ENCODE measurements around the gene RANGAP1. TPM values are rescaled to one million over a fixed set of nuclear protein-coding genes. Genes with fewer than 3 reads are reported as not detected.

Gene RANGAP1
- total and polyA plus RNA-seq, 2 of the 8 experiments (the other 6 are each of a cell fraction or from before 2014, with no cell fraction given): 121 to 171 TPM

- TF ChIP-seq HDAC6 (IDR thresholded peaks at IDR 0.05; ENCODE audit: low read depth, low read length) (no peak), BACH1 (IDR thresholded peaks at IDR 0.05; ENCODE audit: low read length) (no peak), SIN3A (conservative IDR thresholded peaks at IDR 0.05 in 1 of 2, IDR thresholded peaks at IDR 0.05 in 1 of 2; ENCODE audit: low read depth in 1 of 2, low read length in 2 of 2) (peak; percentile 42 to 95; a peak in 2 of 4 replicates), KDM4A (IDR thresholded peaks at IDR 0.05; ENCODE audit: low read depth, low read length, severe bottlenecking) (no peak), TAF7 (optimal IDR thresholded peaks at IDR 0.05; ENCODE audit: borderline replicate concordance, low read depth, low read length) (peak; percentile 84)
- TF ChIP-seq, protein P1, sequence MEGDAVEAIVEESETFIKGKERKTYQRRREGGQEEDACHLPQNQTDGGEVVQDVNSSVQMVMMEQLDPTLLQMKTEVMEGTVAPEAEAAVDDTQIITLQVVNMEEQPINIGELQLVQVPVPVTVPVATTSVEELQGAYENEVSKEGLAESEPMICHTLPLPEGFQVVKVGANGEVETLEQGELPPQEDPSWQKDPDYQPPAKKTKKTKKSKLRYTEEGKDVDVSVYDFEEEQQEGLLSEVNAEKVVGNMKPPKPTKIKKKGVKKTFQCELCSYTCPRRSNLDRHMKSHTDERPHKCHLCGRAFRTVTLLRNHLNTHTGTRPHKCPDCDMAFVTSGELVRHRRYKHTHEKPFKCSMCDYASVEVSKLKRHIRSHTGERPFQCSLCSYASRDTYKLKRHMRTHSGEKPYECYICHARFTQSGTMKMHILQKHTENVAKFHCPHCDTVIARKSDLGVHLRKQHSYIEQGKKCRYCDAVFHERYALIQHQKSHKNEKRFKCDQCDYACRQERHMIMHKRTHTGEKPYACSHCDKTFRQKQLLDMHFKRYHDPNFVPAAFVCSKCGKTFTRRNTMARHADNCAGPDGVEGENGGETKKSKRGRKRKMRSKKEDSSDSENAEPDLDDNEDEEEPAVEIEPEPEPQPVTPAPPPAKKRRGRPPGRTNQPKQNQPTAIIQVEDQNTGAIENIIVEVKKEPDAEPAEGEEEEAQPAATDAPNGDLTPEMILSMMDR (IDR thresholded peaks at IDR 0.05; ENCODE audit: control extremely low read depth in 1 of 3, insufficient read depth in 1 of 3, low read depth in 1 of 3, low read length in 3 of 3): peak; percentile 44 to 51 (median 44)
Measured at GRCh38 chr22:41301085-41302020, 15.4 kb upstream of the RANGAP1 start, which contains the start of gene ZC3H7B (continued).
